HEK293T (cell line): ENCODE results near the gene TRMT13.

ENCODE experiments used
- CTCF ChIA-PET: fragments of 350-600 bp; formaldehyde crosslinking; extraction: SDS; loops from one replicate; lab custom pipeline; 2021; ENCODE audit warnings: antibody characterized with exemption, inconsistent platforms; lab: Yijun Ruan, JAX
- POLR2A ChIA-PET: fragments of 350-600 bp; formaldehyde crosslinking; extraction: SDS; loops from one replicate; lab custom pipeline; 2020; ENCODE audit warnings: antibody characterized with exemption, inconsistent platforms; lab: Yijun Ruan, JAX
- DNase-seq: peaks from one replicate; pipeline ENCODE4 v3.0.0; 2012; ENCODE audit warnings: mixed read lengths; ENCODE audit errors: extremely low spot score
- ARNT ChIP-seq: fragments of 450-650 bp; IDR thresholded peaks from 2 replicates; pipeline ENCODE4 v1.6.1; 2017; ENCODE audit warnings: mild to moderate bottlenecking
- BHLHE40 ChIP-seq: fragments of 450-650 bp; IDR thresholded peaks from 2 replicates; pipeline ENCODE4 v1.6.1; 2016; ENCODE audit warnings: mild to moderate bottlenecking, moderate library complexity, borderline replicate concordance
- CTBP1 ChIP-seq: fragments of 450-650 bp; IDR thresholded peaks from 2 replicates; pipeline ENCODE4 v1.6.1; 2016; ENCODE audit warnings: borderline replicate concordance
- ELF4 ChIP-seq: fragments of 450-650 bp; IDR thresholded peaks from 2 replicates; pipeline ENCODE4 v1.6.1; 2017; ENCODE audit warnings: antibody characterized with exemption
- FOXA1 ChIP-seq: fragments of 450-650 bp; IDR thresholded peaks from 2 replicates; pipeline ENCODE4 v1.6.1; 2016; ENCODE audit warnings: mild to moderate bottlenecking
- FOXK2 ChIP-seq: fragments of 450-650 bp; IDR thresholded peaks from 2 replicates; pipeline ENCODE4 v1.6.1; 2016; ENCODE audit warnings: mild to moderate bottlenecking
- FOXM1 ChIP-seq: fragments of 450-650 bp; IDR thresholded peaks from 2 replicates; pipeline ENCODE4 v1.6.1; 2017; ENCODE audit warnings: mild to moderate bottlenecking, borderline replicate concordance
- HDGF ChIP-seq: fragments of 450-650 bp; IDR thresholded peaks from 2 replicates; pipeline ENCODE4 v1.6.1; 2017; ENCODE audit warnings: antibody characterized with exemption, borderline replicate concordance
- L3MBTL2 ChIP-seq: fragments of 450-650 bp; conservative IDR thresholded peaks from 2 replicates; pipeline ENCODE4 v1.6.1; 2016; ENCODE audit warnings: mild to moderate bottlenecking
- LEF1 ChIP-seq: fragments of 450-650 bp; IDR thresholded peaks from 2 replicates; pipeline ENCODE4 v1.6.1; 2017; ENCODE audit warnings: mild to moderate bottlenecking, borderline replicate concordance
- NFRKB ChIP-seq: fragments of 450-650 bp; IDR thresholded peaks from 2 replicates; pipeline ENCODE4 v1.6.1; 2016; ENCODE audit warnings: mild to moderate bottlenecking, moderate library complexity
- SP1 ChIP-seq: fragments of 450-650 bp; IDR thresholded peaks from 2 replicates; pipeline ENCODE4 v1.6.1; 2017
- SUZ12 ChIP-seq: fragments of 450-650 bp; IDR thresholded peaks from 2 replicates; pipeline ENCODE4 v1.6.1; 2016; ENCODE audit warnings: mild to moderate bottlenecking
- TARDBP ChIP-seq: fragments of 450-650 bp; IDR thresholded peaks from 2 replicates; pipeline ENCODE4 v1.6.1; 2016
- ZNF384 ChIP-seq: fragments of 450-650 bp; IDR thresholded peaks from 2 replicates; pipeline ENCODE4 v1.6.1; 2016
- TF ChIP-seq, protein P1 (sequence below): fragments of 450-650 bp; IDR thresholded peaks from 2 replicates; pipeline ENCODE4 v1.6.1; 2016

TRMT13 gene

GRCh38 chr1:100107696-100108095 lies 25.3 kb upstream of the TRMT13 start:
- CTCF ChIA-PET, result no interaction called here
- POLR2A ChIA-PET, result interaction anchor here (0.6 kb wide), 1 partner anchor 25 kb away, joined by 3 read pairs; the partner anchor contains the start of gene TRMT13
- no peak for TF ChIP-seq ZNF384
- TF ChIP-seq, protein P1, sequence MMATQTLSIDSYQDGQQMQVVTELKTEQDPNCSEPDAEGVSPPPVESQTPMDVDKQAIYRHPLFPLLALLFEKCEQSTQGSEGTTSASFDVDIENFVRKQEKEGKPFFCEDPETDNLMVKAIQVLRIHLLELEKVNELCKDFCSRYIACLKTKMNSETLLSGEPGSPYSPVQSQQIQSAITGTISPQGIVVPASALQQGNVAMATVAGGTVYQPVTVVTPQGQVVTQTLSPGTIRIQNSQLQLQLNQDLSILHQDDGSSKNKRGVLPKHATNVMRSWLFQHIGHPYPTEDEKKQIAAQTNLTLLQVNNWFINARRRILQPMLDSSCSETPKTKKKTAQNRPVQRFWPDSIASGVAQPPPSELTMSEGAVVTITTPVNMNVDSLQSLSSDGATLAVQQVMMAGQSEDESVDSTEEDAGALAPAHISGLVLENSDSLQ, result no peak
- no peak for TF ChIP-seq ELF4
- no peak for DNase-seq

DNA sequence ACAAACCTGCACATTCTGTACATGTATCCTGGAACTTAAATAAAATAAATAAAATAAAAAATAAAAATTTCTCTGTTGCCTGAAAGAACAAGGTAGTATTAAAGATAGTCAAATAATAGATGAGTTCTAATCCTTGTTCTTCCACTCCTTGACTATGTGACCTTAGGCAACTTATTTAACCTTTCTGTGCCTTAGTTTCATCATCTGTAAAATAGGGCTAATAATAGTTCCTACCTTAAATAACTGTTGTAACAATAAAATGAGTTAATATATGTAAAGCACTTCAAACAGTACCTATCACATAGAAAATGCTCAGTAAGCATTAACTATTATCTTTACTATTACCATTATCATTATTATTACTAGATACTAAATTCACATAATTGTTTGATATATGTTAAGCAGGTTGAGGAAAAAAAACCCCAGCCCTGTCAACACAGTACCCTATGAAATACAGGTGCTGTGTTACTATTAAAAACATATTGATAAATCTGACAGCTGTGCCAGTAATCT lies 23.4 kb upstream of the TRMT13 start:
- POLR2A ChIA-PET, result no interaction called here
- DNase-seq, result no peak
- CTCF ChIA-PET, result no interaction called here
- no peak for TF ChIP-seq TARDBP
- TF ChIP-seq ZNF384, result no peak

GRCh38 chr1:100115524-100115923 lies 17.4 kb upstream of the TRMT13 start:
- CTCF ChIA-PET, result no interaction called here
- POLR2A ChIA-PET, result no interaction called here
- TF ChIP-seq TARDBP, result no peak
- no peak for TF ChIP-seq CTBP1
- TF ChIP-seq NFRKB, result no peak
- DNase-seq, result no peak

- DNase-seq, result no peak
- CTCF ChIA-PET, result no interaction called here
- no peak for TF ChIP-seq LEF1
- TF ChIP-seq BHLHE40, result no peak
- no peak for TF ChIP-seq SUZ12
- no peak for TF ChIP-seq ELF4
- no peak for TF ChIP-seq HDGF
- no peak for TF ChIP-seq FOXM1
- TF ChIP-seq ARNT, result no peak
- no peak for TF ChIP-seq SP1
- no peak for TF ChIP-seq ZNF384
- TF ChIP-seq, protein P1, result no peak
- no peak for TF ChIP-seq CTBP1
- no peak for TF ChIP-seq NFRKB
- TF ChIP-seq FOXA1, result no peak
- TF ChIP-seq L3MBTL2, result no peak
- TF ChIP-seq TARDBP, result no peak
- no peak for TF ChIP-seq FOXK2
- POLR2A ChIA-PET, result no interaction called here
These were observed 10.8 kb upstream of the TRMT13 start for GRCh38 chr1:100122177-100122576.

GRCh38 chr1:100127226-100127625 lies 5.7 kb upstream of the TRMT13 start:
- POLR2A ChIA-PET, result no interaction called here
- TF ChIP-seq ARNT (no peak), FOXA1 (no peak)
- no peak for DNase-seq
- CTCF ChIA-PET, result no interaction called here

GRCh38 chr1:100130552-100131077 lies 2.3 kb upstream of the TRMT13 start:
- ChIA-PET POLR2A (no interaction called here), CTCF (no interaction called here)
- no peak for DNase-seq
- no peak for TF ChIP-seq LEF1
- TF ChIP-seq FOXA1, result no peak
- TF ChIP-seq BHLHE40, result no peak
- no peak for TF ChIP-seq SUZ12

DNA sequence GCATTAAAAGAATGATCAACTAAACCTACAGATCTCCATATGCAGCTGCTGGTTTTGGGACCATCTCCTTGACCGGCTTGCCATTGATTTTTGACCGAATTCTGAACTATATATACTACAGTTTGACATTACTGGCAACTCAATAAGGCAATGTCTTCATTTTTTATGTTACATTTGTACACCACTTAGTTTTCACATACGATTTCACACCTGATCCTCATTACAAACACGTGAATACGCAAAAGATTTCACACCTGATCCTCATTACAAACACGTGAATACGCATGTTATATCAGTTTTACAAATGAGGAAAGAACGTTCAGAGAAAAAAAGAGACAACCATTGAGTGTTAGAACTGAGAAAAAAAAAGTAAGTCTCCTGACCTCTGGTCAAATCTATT lies 1.3 kb upstream of the TRMT13 start:
- TF ChIP-seq FOXA1 (no peak), L3MBTL2 (peak; percentile 52)
- TF ChIP-seq, protein P1, result no peak
- no peak for DNase-seq
- ChIA-PET CTCF (no interaction called here), POLR2A (no interaction called here)

DNA sequence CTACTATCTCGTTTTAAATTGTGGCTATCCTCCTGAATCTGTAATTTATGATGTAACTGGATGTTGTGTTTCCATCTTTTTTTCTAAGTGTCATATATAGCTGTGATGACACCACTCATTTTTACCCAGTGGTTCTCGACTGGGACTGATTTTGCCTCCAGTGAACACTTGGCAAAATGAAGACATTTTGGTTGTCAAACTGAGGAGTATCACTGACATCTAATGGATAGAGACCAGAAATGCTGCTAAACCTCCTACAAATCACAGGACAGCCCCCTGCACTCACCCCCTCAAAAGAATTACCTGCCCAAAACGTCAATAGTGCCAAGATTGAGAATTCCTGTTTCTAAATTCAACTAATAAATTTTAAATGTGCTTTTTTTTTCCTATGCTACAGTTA lies 1.9 kb downstream of the TRMT13 start:
- no peak for DNase-seq
- no peak for TF ChIP-seq ELF4
- TF ChIP-seq, protein P1, result peak; percentile 20; the same call in 1 of the 2 replicates
- ChIA-PET POLR2A (no interaction called here), CTCF (no interaction called here)
